HepG2 (cell line): Measurements from ENCODE around the gene TEX19. TPM values are rescaled to one million over a fixed set of nuclear protein-coding genes. Genes with fewer than 3 reads are reported as not detected.

Experiments used
- ARID5B ChIP-seq: IDR thresholded peaks from 2 replicates; pipeline ENCODE4 v1.4.0; 2020; ENCODE audit warnings: mild to moderate bottlenecking, missing genetic modification reagents
- DMTF1 ChIP-seq: sonication (generic); formaldehyde crosslinking; IDR thresholded peaks from 2 replicates; pipeline ENCODE4 v1.4.0; 2020; ENCODE audit warnings: mild to moderate bottlenecking, missing genetic modification reagents
- DNMT1 ChIP-seq: sonication (generic); formaldehyde crosslinking; IDR thresholded peaks from 2 replicates; pipeline ENCODE4 v1.5.1; 2020; ENCODE audit warnings: mild to moderate bottlenecking, missing genetic modification reagents
- HOXA3 ChIP-seq: sonication (generic); formaldehyde crosslinking; IDR thresholded peaks from 2 replicates; pipeline ENCODE4 v1.5.0; 2020; ENCODE audit warnings: missing genetic modification reagents
- JUND ChIP-seq: sonication (generic); formaldehyde crosslinking; IDR thresholded peaks from 2 replicates; pipeline ENCODE4 v1.8.0; 2022; ENCODE audit warnings: mild to moderate bottlenecking, missing genetic modification reagents
- RELA ChIP-seq: sonication (generic); formaldehyde crosslinking; IDR thresholded peaks from 2 replicates; pipeline ENCODE4 v1.4.0; 2020; ENCODE audit warnings: missing genetic modification reagents
- SAFB2 ChIP-seq: sonication (generic); formaldehyde crosslinking; IDR thresholded peaks from 2 replicates; pipeline ENCODE4 v1.5.1; 2020; ENCODE audit warnings: missing genetic modification reagents, low read depth, mild to moderate bottlenecking, borderline replicate concordance
- SIN3B ChIP-seq: fragments of 150-350 bp; IDR thresholded peaks from 2 replicates; pipeline ENCODE4 v1.6.1; 2014; ENCODE audit warnings: low read length
- ZBTB37 ChIP-seq: sonication (generic); formaldehyde crosslinking; IDR thresholded peaks from 2 replicates; pipeline ENCODE4 v1.4.0; 2020; ENCODE audit warnings: mild to moderate bottlenecking, missing genetic modification reagents
- ZFX ChIP-seq: sonication (generic); formaldehyde crosslinking; IDR thresholded peaks from 2 replicates; pipeline ENCODE4 v1.4.0; 2020; ENCODE audit warnings: mild to moderate bottlenecking, low read depth, missing genetic modification reagents, moderate library complexity
- ZNF343 ChIP-seq: sonication (generic); formaldehyde crosslinking; IDR thresholded peaks from 2 replicates; pipeline ENCODE4 v1.4.0; 2020; ENCODE audit warnings: mild to moderate bottlenecking, missing genetic modification reagents
- ZNF446 ChIP-seq: sonication (generic); formaldehyde crosslinking; IDR thresholded peaks from 2 replicates; pipeline ENCODE4 v1.5.0; 2020; ENCODE audit warnings: mild to moderate bottlenecking, missing genetic modification reagents
- ZNF720 ChIP-seq: sonication (generic); formaldehyde crosslinking; IDR thresholded peaks from 2 replicates; pipeline ENCODE4 v1.4.0; 2020; ENCODE audit warnings: missing genetic modification reagents
- ZNF768 ChIP-seq: sonication (generic); formaldehyde crosslinking; IDR thresholded peaks from 2 replicates; pipeline ENCODE4 v1.4.0; 2020; ENCODE audit warnings: missing genetic modification reagents
- polyA plus RNA-seq, 8 experiments: library from polyadenylated mRNA; depleted of rRNA in 3 of 8; stranded (reverse) in 7 of 8; unstranded in 1 of 8; fragments of >200 nt; fragmentation: Illumina TruSeq in 4 of 8; extraction: Trizol in 4 of 8; gene quantifications; 2 replicates each; pipeline versions ENCODE4 v1.2.1 to v1.2.3, GENCODE V29; 2011 to 2016; ENCODE audit warnings: low read depth in 4 of 8, missing spikeins in 1 of 8, mixed read lengths in 1 of 8; ENCODE audit not compliant: insufficient read depth in 1 of 8
- total RNA-seq, 5 experiments: library from RNA; depleted of rRNA; stranded (reverse); fragments of >200 nt; fragmentation: Illumina TruSeq; extraction: Trizol; gene quantifications; 2 replicates each; pipeline ENCODE4 v1.2.3, GENCODE V29; 2016; ENCODE audit warnings: low read depth in 1 of 5
- TF ChIP-seq, protein P1 (sequence below): sonication (generic); formaldehyde crosslinking; conservative IDR thresholded peaks from 2 replicates; pipeline ENCODE4 v1.8.1; 2023; ENCODE audit warnings: missing genetic modification reagents
- TF ChIP-seq, protein P2 (sequence below): sonication (generic); formaldehyde crosslinking; IDR thresholded peaks from 2 replicates; pipeline ENCODE4 v1.5.1; 2020; ENCODE audit warnings: mild to moderate bottlenecking, missing genetic modification reagents

Gene TEX19
- total and polyA plus RNA-seq, 2 of the 13 experiments (the other 11 are each of a cell fraction or from before 2014, with no cell fraction given) = 1.3 to 6.0 TPM

DNA sequence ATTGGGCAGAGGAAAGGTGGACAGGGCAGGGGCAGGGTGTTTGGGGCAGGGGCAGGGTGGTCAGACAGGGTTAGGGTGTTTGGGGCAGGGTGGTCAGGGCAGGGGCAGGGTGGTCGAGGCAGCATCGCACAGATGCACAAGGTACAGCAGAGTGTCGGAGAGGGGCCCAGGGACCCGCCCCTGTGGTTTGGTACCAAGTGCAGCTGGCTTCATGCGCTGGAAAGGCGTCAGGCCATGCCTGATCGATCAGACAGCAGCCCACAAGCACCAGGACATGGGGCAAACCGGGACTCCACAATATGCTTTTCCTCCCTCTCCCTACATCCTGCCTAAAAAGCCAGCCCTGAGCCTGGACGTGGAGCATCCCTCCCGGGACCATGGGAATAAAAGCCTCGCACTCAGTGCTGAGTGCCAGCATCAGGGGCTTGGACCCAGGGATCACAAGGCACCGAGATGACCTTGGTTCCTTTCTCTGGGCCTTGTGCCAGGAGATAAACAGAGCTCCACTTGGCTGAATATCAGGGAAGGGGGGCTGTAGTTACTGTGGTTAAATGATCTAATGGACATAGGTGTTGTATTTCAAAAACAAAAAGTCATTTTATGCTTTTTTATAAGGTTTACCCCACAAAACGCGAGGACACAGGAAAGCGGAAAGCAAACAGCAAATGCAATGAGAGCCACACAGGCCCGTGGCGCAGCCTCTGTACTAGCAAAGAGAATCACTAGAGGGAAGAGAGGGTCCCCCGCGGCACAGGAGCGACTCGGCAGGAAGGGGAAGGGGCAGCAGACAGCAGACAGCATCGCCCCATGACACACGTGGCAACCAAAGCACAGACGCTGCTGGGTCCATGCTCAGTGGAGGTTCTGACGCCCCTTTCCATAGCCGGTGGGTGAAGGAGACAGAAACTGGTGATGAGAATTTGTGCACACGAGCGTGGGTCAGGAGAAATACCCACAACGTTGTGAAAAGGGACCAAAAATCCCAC lies 53.8 kb downstream of the TEX19 start (continued):
- no peak for TF ChIP-seq SIN3B
- TF ChIP-seq, protein P1, sequence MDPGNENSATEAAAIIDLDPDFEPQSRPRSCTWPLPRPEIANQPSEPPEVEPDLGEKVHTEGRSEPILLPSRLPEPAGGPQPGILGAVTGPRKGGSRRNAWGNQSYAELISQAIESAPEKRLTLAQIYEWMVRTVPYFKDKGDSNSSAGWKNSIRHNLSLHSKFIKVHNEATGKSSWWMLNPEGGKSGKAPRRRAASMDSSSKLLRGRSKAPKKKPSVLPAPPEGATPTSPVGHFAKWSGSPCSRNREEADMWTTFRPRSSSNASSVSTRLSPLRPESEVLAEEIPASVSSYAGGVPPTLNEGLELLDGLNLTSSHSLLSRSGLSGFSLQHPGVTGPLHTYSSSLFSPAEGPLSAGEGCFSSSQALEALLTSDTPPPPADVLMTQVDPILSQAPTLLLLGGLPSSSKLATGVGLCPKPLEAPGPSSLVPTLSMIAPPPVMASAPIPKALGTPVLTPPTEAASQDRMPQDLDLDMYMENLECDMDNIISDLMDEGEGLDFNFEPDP = no peak
- TF ChIP-seq RELA (CRISPR knock-in tag) = no peak
- TF ChIP-seq ZNF768 (CRISPR knock-in tag) = no peak
- TF ChIP-seq ZFX (CRISPR knock-in tag) = peak; percentile 46; the same call in 1 of the 2 replicates
- TF ChIP-seq HOXA3 = peak; percentile 53
- TF ChIP-seq ZNF446 (CRISPR knock-in tag) = no peak
- TF ChIP-seq ARID5B (CRISPR knock-in tag) = peak; percentile 69
- no peak for TF ChIP-seq SAFB2 (CRISPR knock-in tag)
- no peak for TF ChIP-seq ZBTB37 (CRISPR knock-in tag)
- no peak for TF ChIP-seq ZNF343 (CRISPR knock-in tag)
- no peak for TF ChIP-seq ZNF720
- no peak for TF ChIP-seq DMTF1 (CRISPR knock-in tag)
- TF ChIP-seq JUND = 0 out of 2 replicates have a peak, but pooled peaks have one; percentile 42
- TF ChIP-seq, protein P2, sequence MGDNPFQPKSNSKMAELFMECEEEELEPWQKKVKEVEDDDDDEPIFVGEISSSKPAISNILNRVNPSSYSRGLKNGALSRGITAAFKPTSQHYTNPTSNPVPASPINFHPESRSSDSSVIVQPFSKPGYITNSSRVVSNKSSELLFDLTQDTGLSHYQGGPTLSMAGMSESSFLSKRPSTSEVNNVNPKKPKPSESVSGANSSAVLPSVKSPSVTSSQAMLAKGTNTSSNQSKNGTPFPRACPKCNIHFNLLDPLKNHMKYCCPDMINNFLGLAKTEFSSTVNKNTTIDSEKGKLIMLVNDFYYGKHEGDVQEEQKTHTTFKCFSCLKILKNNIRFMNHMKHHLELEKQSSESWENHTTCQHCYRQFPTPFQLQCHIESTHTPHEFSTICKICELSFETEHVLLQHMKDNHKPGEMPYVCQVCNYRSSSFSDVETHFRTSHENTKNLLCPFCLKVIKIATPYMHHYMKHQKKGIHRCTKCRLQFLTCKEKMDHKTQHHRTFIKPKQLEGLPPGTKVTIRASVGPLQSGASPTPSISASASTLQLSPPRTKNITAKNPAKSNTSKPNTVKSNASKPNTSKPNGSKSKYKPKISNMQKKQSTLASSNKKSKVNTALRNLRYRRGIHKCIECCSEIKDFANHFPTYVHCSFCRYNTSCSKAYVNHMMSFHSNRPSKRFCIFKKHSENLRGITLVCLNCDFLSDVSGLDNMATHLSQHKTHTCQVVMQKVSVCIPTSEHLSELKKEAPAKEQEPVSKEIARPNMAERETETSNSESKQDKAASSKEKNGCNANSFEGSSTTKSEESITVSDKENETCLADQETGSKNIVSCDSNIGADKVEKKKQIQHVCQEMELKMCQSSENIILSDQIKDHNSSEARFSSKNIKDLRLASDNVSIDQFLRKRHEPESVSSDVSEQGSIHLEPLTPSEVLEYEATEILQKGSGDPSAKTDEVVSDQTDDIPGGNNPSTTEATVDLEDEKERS (CRISPR knock-in tag) = 0 out of 2 replicates have a peak, but pooled peaks have one; percentile 50
- 0 out of 2 replicates have a peak, but pooled peaks have one; percentile 21 for TF ChIP-seq DNMT1 (CRISPR knock-in tag)
